Measurements from ENCODE around the gene GPRC5B. TPM values are rescaled to one million over a fixed set of nuclear protein-coding genes. Genes with fewer than 3 reads are reported as not detected.

The GPRC5B gene
- total and polyA plus RNA-seq, 8 donors: 10.3 to 46.9 (median 39.3) TPM

- no peak overlapping the region for H3K4me3 ChIP-seq
- H3K27me3 ChIP-seq: no peaks in the 10 kb centered on the region
- peaks cover 0 to 3% of the 10 kb centered on the region in 2 donors for H3K36me3 ChIP-seq
- no peaks in the 10 kb centered on the region for H3K4me1 ChIP-seq
- intact Hi-C loops (cut with DNase I): no loop called here
- ATAC-seq: no peak
- no peak overlapping the region for H3K27ac ChIP-seq
- TF ChIP-seq CTCF (IDR thresholded peaks at IDR 0.05): no peak
- H3K9me3 ChIP-seq: no peaks in the 10 kb centered on the region
- DNase-seq: no peak
Observed at GRCh38 chr16:19829844-19830692, 54.6 kb downstream of the GPRC5B start.

GRCh38 chr16:19824216-19824615 is 60.4 kb downstream of the GPRC5B start:
- no peak overlapping the region for H3K4me3 ChIP-seq
- H3K4me1 ChIP-seq: no peaks in the 10 kb centered on the region
- H3K27ac ChIP-seq: no peak overlapping the region
- no peaks in the 10 kb centered on the region for H3K27me3 ChIP-seq
- TF ChIP-seq CTCF (IDR thresholded peaks at IDR 0.05): no peak
- ATAC-seq: no peak
- intact Hi-C loops (cut with DNase I): no loop called here
- DNase-seq: no peak
- H3K36me3 ChIP-seq: peaks cover 0 to 3% of the 10 kb centered on the region in 2 donors
- H3K9me3 ChIP-seq: no peaks in the 10 kb centered on the region

GRCh38 chr16:19823322-19823721 is 61.3 kb downstream of the GPRC5B start:
- Histone ChIP-seq H3K27ac (no peak overlapping the region), H3K36me3 (peaks cover 0 to 3% of the 10 kb centered on the region in 2 donors), H3K27me3 (no peaks in the 10 kb centered on the region), H3K4me1 (no peaks in the 10 kb centered on the region), H3K9me3 (no peaks in the 10 kb centered on the region), H3K4me3 (no peak overlapping the region)
- TF ChIP-seq CTCF (IDR thresholded peaks at IDR 0.05): no peak
- DNase-seq (no peak), ATAC-seq (no peak)
- intact Hi-C loops (cut with DNase I): no loop called here

GRCh38 chr16:19822533-19822932 is 62.1 kb downstream of the GPRC5B start:
- Histone ChIP-seq H3K36me3 (peaks cover 0 to 1% of the 10 kb centered on the region in 2 donors), H3K4me3 (no peak overlapping the region), H3K4me1 (no peaks in the 10 kb centered on the region), H3K9me3 (no peaks in the 10 kb centered on the region), H3K27ac (no peak overlapping the region), H3K27me3 (no peaks in the 10 kb centered on the region)
- DNase-seq (peak in 2 of 4 donors; percentile 23 to 54), ATAC-seq (peak; percentile 44)
- no peak for TF ChIP-seq CTCF (IDR thresholded peaks at IDR 0.05)
- intact Hi-C loops (cut with DNase I): no loop called here

- ATAC-seq (no peak), DNase-seq (no peak)
- Histone ChIP-seq H3K27ac (no peak overlapping the region), H3K36me3 (no peaks in the 10 kb centered on the region), H3K9me3 (peaks cover 0 to under 1% of the 10 kb centered on the region in 2 donors), H3K4me3 (no peak overlapping the region), H3K4me1 (no peaks in the 10 kb centered on the region), H3K27me3 (no peaks in the 10 kb centered on the region)
- no peak for TF ChIP-seq CTCF (IDR thresholded peaks at IDR 0.05)
- intact Hi-C loops (cut with DNase I): no loop called here
Observed at GRCh38 chr16:19817875-19818274, 66.8 kb downstream of the GPRC5B start.

All from left lung (tissue), 10 donors.